ENCODE results near the gene LMOD3. TPM values are rescaled to one million over a fixed set of nuclear protein-coding genes. Genes with fewer than 3 reads are reported as not detected.

The LMOD3 gene
- total and polyA plus RNA-seq, 9 of the 15 experiments (the other 6 are each of a cell fraction or from before 2014, with no cell fraction given), result 0.03 TPM; not detected in 8

DNA sequence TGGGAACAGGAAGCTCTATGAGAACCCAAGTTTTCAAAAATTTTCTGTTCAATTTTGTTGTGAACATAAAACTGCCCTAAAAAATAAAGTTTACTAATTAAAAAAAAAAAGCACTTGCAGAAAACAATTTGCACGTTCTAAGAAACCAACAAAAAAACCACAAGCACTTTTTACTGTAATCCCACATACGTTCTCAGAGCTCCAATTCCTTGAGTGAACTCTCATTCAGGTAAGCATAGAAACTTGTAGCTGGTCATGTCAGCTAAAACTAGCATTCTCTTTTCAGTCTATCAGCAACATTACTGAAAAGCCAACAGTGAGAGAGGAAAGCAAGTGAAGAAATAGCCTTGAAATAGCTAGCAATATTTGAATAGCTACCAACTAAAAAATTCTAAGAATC, 58.8 kb downstream of the LMOD3 start (continued):
- TF ChIP-seq ZNF551 (CRISPR knock-in tag; IDR thresholded peaks at IDR 0.05) (no peak), NCOA1 (IDR thresholded peaks at IDR 0.05; ENCODE audit: low read depth) (no peak)
- TF ChIP-seq, protein P1, sequence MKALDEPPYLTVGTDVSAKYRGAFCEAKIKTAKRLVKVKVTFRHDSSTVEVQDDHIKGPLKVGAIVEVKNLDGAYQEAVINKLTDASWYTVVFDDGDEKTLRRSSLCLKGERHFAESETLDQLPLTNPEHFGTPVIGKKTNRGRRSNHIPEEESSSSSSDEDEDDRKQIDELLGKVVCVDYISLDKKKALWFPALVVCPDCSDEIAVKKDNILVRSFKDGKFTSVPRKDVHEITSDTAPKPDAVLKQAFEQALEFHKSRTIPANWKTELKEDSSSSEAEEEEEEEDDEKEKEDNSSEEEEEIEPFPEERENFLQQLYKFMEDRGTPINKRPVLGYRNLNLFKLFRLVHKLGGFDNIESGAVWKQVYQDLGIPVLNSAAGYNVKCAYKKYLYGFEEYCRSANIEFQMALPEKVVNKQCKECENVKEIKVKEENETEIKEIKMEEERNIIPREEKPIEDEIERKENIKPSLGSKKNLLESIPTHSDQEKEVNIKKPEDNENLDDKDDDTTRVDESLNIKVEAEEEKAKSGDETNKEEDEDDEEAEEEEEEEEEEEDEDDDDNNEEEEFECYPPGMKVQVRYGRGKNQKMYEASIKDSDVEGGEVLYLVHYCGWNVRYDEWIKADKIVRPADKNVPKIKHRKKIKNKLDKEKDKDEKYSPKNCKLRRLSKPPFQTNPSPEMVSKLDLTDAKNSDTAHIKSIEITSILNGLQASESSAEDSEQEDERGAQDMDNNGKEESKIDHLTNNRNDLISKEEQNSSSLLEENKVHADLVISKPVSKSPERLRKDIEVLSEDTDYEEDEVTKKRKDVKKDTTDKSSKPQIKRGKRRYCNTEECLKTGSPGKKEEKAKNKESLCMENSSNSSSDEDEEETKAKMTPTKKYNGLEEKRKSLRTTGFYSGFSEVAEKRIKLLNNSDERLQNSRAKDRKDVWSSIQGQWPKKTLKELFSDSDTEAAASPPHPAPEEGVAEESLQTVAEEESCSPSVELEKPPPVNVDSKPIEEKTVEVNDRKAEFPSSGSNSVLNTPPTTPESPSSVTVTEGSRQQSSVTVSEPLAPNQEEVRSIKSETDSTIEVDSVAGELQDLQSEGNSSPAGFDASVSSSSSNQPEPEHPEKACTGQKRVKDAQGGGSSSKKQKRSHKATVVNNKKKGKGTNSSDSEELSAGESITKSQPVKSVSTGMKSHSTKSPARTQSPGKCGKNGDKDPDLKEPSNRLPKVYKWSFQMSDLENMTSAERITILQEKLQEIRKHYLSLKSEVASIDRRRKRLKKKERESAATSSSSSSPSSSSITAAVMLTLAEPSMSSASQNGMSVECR (CRISPR knock-in tag; IDR thresholded peaks at IDR 0.05), result no peak

DNA sequence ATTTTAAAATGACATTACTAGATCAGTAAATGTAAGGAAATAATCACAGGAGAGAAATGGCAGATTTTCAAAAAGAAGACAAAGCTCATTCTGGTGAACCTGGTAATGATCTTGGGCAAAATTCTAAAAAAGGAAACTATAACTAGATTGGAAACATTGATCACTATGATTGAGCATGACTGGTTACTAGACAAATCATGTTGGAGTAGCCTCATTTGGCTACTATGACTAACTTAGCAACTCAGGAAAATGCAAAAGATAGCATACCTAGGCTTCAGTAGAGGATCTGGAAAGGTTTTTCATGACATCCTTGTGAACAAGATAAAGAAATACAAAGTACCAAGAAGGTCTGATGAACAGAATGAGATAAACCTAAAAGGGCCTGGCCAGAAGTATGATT, 62.7 kb downstream of the LMOD3 start:
- intact Hi-C loops (cut with micrococcal nuclease) (no loop called here), in situ Hi-C loops (cut with MboI) (no loop called here)
- no TSS peak for BruUV-seq (replicated peaks)
- no peak overlapping the region for H3K27ac ChIP-seq (ENCODE audit: extremely low read depth, low read depth, low read length)
- no peak overlapping the region for H3K9ac ChIP-seq (ENCODE audit: insufficient read depth in 1 of 2, low read depth in 2 of 2, low read length in 2 of 2)
- H3K4me2 ChIP-seq (ENCODE audit: insufficient read depth, low read length), result no peak overlapping the region
- POLR2A ChIA-PET, result interaction anchor here (1.2 kb wide), 1 partner anchor 14 kb away, joined by 3 read pairs; no protein-coding TSS in a partner anchor
- H3K4me3 ChIP-seq, result no peak overlapping the region
- TF ChIP-seq HNRNPL (IDR thresholded peaks at IDR 0.05; ENCODE audit: low read depth, low read length) (no peak), ZNF212 (CRISPR knock-in tag; IDR thresholded peaks at IDR 0.05) (no peak), ZNF57 (CRISPR knock-in tag; IDR thresholded peaks at IDR 0.05) (no peak), ZNF175 (CRISPR knock-in tag; IDR thresholded peaks at IDR 0.05; ENCODE audit: low read depth) (no peak), SRSF7 (optimal IDR thresholded peaks at IDR 0.05; ENCODE audit: low read depth, low read length) (no peak)
- TF ChIP-seq, protein P2, sequence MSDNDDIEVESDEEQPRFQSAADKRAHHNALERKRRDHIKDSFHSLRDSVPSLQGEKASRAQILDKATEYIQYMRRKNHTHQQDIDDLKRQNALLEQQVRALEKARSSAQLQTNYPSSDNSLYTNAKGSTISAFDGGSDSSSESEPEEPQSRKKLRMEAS (CRISPR knock-in tag; IDR thresholded peaks at IDR 0.05), result no peak
- H4K20me1 ChIP-seq (replicated peaks; ENCODE audit: control insufficient read depth, insufficient read depth, low read length), result no peaks in the 10 kb centered on the region
- H2AFZ ChIP-seq (ENCODE audit: low read depth, low read length), result no peak overlapping the region
- H3K4me1 ChIP-seq (replicated peaks in 1 of 2; ENCODE audit: control insufficient read depth in 2 of 2, insufficient read depth in 2 of 2, low read length in 2 of 2), result no peaks in the 10 kb centered on the region
- H3K9me3 ChIP-seq (replicated peaks; ENCODE audit: control insufficient read depth, insufficient read depth, low read depth, low read length), result no peaks in the 10 kb centered on the region
- no peak for DNase-seq (ENCODE audit: extremely low read depth in 1 of 4, low spot score in 3 of 4)
- H3K27me3 ChIP-seq (ENCODE audit: control insufficient read depth in 2 of 2, insufficient read depth in 2 of 2, low read length in 2 of 2), result no peaks in the 10 kb centered on the region
- CTCF ChIA-PET (ENCODE audit: low intra/inter-chr PET ratio), result no interaction called here
- peaks cover 68% of the 10 kb centered on the region for H3K36me3 ChIP-seq (ENCODE audit: control insufficient read depth, insufficient read depth, low read length)
- ATAC-seq, result no peak
- FAIRE-seq, result no peak
- H3K79me2 ChIP-seq (ENCODE audit: control insufficient read depth, insufficient read depth, low read length), result no peaks in the 10 kb centered on the region
- no peaks in the 10 kb centered on the region for H3K9me1 ChIP-seq (ENCODE audit: control insufficient read depth, insufficient read depth, low read length)

Measured in K562 (cell line).